NOMO-1 treated with dmso at 0.1 percent for 144 hours (cell line): ENCODE measurements around the gene CCL4.

ENCODE experiments used
- DNase-seq: peaks from one replicate; lab custom pipeline; 2025; ENCODE audit not compliant: unreplicated experiment; lab: John Stamatoyannopoulos, UW

The CCL4 gene

GRCh38 chr17:36142806-36143205, 39.2 kb downstream of the CCL4 start:
- DNase-seq, result no peak

GRCh38 chr17:36144014-36144413, 40.4 kb downstream of the CCL4 start:
- DNase-seq, result no peak

GRCh38 chr17:36144981-36145729, 41.5 kb downstream of the CCL4 start:
- DNase-seq, result no peak

GRCh38 chr17:36147601-36148000, 44.0 kb downstream of the CCL4 start:
- no peak for DNase-seq

- DNase-seq, result peak; percentile 74
These were observed 45.1 kb downstream of the CCL4 start for GRCh38 chr17:36148559-36149295.

- peak; percentile 15 for DNase-seq
These were observed 45.7 kb downstream of the CCL4 start for GRCh38 chr17:36149296-36149820.

- no peak for DNase-seq
These were observed 48.4 kb downstream of the CCL4 start for GRCh38 chr17:36151891-36152638.

- no peak for DNase-seq
These were observed 49.1 kb downstream of the CCL4 start for GRCh38 chr17:36152639-36153120.

- DNase-seq, result peak; percentile 14
These were observed 50.4 kb downstream of the CCL4 start for GRCh38 chr17:36153895-36154610.
